Measurements from ENCODE around the gene EEIG1.

DNA sequence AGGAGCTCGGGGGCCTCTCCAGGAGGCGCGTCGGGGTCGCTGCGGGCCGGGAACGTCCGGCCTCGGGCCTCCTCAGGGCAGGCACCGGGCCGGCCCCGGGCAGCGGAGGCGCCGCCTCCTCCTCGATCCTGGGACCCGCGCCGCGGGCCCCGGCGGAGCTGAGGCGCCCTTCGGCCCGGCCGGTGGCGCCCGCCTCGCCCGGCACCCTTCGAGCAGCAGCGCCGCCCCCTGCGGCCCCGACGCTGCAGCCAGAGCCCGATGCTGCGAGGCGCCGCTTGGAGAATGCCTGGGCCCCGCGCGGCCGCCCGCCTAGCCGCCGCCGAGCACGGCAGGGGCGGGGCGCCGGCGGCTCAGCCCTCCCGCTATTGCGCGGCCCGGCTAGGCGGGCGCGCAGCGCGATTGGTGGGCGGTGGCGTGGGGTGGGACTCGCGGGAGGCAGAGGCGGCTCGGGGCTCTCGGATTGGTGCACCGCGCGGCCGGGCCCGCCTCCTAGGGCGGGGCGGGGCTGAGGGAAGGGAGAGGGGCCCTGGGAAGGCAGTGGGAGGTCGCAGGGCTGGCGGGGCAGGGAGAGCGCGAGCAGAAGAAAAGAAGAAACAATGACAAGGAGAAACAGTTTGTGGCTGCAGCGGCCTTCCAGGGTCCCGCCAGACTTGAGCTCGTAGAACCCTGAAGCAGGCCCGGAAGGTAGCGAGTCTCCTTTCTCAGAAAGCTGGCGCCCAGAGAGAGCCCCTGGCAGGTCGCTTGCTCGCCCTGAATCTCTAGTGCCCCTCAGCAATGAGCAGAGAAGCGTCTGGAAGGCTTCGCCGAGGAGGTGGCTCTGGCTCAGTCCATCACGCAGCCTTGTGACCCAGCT, at the start of gene EEIG1:
- TF ChIP-seq POLR2AphosphoS5 (IDR thresholded peaks at IDR 0.05): peak; percentile 34
- no peak for TF ChIP-seq CTCF (IDR thresholded peaks at IDR 0.05)
- TF ChIP-seq EP300 (IDR thresholded peaks at IDR 0.05): no peak
